PC-3 (cell line): ENCODE measurements around the gene ADGRD1.

Experiments
- CTCF ChIP-seq: fragments of 300-600 bp; sonication (generic); conservative IDR thresholded peaks from 2 replicates; pipeline ENCODE4 v1.5.1; 2017; ENCODE audit warnings: antibody characterized with exemption, low read depth, mild to moderate bottlenecking, low read length
- EZH2 ChIP-seq: fragments of 300-600 bp; sonication (generic); IDR thresholded peaks from one replicate; pipeline ENCODE4 v1.6.1; 2017; ENCODE audit warnings: antibody characterized with exemption, mild to moderate bottlenecking, low read length; ENCODE audit not compliant: unreplicated experiment

- no peak for TF ChIP-seq CTCF
- TF ChIP-seq EZH2: no peak
These were observed 44.6 kb upstream of the ADGRD1 start for GRCh38 chr12:130909111-130909510.
